GM20431 (cell line): ENCODE results near the gene HNRNPUL1.
"Not testable (repeated sequence)": the region's sequence is repeated elsewhere in the genome, so short reads cannot be mapped to it uniquely, and the experiment has no call there.

Experiments used
- in situ Hi-C: fragments of 300-500 bp; cut with MseI, MboI; formaldehyde crosslinking; loops from one replicate; pipeline ENCODE4 v1.15.0; 2020; ENCODE audit warnings: low sequenced_read_pairs; ENCODE audit not compliant: unreplicated experiment

The HNRNPUL1 gene

DNA sequence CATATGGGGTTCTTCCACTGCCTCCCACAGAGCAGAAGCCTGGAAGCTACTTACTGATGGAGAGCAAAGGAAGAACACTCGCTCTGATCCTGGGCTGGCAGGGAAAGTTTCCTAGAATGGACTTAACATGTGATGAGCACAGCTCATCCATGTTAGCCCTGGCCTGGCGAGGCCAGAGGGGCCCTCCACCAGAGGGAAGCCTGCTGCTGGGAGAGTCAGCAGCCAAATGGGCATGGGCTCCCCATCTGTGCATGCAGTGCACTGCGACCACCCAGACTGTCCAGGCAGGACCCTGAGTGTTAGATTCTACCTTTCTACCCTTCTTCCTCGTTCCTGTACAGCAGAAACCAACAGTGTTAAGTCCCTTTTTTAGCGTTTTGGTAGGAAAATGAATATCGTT is 8.9 kb downstream of the HNRNPUL1 start:
- in situ Hi-C loops: no loop called here

DNA sequence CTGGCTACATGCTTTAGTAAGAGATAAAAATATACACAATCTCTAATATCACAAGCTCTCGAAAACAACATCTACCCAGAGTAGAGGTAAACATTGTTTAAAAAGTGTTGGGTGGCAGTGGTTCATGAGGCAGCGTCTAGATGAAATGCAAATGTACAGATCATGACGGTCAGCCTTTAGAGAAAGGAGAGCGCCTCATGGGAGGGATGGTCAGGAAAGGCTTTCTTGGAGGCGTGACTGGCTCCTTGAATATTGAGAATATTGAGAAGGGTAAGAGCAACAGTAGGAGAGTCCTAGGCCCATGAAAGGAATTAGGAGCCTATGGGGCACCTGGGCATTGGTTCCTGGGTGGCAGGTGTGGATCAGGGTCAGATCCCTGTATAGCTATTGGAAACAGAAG is 10.6 kb downstream of the HNRNPUL1 start:
- in situ Hi-C loops: no loop called here

DNA sequence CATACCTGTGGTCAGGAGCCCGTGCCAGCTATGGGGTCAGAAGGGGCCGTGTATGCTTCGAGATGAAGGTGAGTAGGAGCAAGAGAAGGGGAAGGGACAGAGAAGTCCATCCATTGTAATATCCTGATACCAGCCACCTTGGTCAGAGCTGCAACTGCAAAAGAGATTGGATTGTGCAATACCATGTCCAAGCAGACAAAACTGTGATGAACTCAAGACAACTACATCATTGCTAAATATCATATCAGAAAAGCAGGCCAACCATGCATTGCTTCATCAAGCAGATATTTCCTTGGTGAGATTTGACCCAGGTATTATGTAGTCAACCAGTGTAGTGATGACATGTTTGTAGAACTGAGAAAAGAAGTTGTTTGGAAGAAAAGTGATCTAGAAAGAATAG is 12.1 kb downstream of the HNRNPUL1 start:
- in situ Hi-C loops: no loop called here

DNA sequence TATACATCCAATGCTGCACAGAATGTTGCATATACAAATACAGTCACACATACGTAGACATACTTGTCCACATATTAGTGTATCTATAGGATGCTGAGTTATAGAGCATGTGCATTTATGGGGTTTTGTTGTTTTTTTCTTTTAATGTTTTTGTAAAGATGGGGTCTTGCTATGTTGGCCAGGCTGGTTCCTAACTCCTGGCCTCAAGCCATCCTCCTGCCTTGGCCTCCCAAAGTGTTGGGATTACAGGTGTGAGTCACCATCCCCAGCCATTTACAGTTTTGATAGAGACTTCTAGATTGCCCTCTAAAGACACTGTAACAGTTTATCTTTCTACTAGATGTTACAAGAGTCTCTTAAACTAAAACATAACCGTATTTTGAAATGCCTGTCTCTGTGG is 14.3 kb downstream of the HNRNPUL1 start:
- in situ Hi-C loops: no loop called here

DNA sequence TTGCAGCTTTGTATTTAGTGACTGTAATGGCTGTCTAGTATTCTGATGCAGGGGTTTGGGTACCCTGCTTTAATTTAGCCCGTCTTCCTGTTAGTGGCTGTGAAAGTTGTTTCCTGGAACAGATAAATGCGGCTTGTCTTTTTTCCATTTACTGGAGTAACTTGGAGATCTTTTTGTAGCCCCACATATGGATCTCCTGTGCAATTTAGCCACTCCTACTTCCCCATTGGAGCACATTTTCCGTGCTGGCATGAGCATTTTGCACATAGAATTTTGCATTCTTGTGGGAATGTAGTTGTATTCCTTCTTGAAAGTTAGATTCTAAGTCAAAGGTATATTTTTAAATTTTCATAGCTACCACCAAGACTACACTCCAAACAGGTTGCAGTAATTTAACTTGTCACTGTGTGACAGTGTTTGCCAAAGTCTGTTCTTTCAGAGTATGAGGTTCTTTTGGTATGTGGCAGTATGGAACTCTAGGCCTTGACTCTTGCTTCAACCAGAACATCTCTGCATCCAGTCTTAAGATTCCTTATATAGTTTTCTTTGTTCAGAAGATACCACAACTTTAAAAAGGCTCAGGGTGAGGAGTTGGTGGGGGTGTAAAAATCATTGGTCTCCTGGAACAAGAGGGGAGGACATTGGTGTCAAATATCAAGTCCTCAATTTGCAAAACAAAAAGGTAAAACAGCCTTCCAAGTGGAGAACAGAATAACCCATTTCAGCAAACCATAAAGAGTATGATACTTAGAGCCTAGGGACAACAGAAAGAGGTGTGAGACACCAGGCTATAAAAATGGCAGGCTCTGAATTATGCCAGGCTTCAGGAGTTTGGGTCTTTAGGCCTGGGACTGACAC is 24.7 kb downstream of the HNRNPUL1 start:
- in situ Hi-C loops: no loop called here

DNA sequence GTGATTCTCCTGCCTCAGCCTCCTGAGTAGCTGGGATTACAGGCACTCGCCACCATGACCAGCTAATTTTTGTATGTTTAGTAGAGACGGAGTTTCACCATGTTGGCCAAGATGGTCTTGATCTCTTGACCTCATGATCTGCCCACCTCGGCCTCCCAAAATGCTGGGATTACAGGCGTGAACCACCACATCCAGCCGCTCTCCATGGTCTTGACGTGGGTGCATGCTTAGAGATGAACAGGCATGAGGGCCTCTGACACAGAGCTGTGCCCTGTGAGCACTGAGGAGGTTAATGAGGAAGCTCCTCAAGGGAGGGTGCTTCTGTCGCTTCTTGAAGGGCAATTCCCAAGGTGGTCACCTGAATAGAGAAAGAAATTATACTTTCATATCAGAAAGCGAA is 25.6 kb downstream of the HNRNPUL1 start:
- in situ Hi-C loops: not testable (repeated sequence)

DNA sequence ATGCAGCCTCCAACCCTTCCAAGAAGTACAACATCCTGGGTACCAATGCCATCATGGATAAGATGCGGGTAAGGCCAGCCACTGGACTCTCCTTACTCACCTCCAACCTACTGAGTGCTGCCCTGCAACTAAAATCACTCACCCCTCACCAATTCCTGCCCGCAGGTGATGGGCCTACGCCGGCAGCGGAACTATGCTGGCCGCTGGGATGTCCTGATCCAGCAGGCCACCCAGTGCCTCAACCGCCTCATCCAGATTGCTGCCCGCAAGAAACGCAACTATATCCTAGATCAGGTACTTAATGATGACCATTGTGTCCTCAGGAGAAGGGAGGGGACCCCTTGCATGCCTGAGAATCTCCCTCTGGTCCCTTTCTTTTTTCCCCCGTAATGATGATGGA is 30.2 kb downstream of the HNRNPUL1 start:
- in situ Hi-C loops: no loop called here

DNA sequence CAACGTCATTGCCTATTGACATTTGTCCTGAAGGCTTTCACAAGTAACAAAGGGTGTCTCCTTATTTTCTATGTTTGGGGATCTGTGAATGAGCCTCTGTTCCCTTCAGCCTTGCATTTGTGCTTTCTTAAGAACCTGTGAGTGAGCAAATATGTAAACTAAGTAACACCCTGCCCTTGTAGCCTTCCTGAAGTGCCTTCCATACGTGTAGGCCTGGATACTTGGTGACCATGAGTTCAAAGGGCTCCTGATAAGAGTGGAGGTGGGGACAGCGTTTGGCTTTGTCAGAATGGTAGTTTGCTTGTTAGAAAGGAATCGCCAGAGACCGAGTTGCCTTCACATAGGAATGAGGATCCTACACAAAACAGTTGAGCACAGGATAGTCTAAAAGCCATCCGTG is 31.3 kb downstream of the HNRNPUL1 start:
- in situ Hi-C loops: no loop called here

DNA sequence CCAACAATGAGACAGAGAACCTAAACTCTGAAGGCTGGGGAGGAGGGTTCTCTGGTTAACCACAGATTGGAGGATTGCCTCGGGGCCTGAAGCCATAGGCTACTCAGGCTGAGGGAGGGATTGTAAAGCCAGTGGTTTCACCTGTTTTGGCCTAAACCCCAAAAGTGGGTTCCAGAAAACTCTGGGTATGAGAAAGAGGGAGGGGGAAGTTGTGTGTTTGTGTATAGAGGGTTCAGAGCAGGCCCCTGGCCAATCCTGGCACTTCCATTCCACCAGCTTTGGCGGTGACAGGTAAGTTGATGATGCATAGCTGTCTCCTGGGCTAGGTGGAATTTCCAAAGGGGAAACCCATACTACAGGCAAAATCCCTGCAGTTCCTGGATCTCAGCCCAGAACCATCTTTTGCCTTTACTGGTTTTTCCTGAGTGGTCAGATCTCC is 32.3 kb downstream of the HNRNPUL1 start:
- in situ Hi-C loops: no loop called here

DNA sequence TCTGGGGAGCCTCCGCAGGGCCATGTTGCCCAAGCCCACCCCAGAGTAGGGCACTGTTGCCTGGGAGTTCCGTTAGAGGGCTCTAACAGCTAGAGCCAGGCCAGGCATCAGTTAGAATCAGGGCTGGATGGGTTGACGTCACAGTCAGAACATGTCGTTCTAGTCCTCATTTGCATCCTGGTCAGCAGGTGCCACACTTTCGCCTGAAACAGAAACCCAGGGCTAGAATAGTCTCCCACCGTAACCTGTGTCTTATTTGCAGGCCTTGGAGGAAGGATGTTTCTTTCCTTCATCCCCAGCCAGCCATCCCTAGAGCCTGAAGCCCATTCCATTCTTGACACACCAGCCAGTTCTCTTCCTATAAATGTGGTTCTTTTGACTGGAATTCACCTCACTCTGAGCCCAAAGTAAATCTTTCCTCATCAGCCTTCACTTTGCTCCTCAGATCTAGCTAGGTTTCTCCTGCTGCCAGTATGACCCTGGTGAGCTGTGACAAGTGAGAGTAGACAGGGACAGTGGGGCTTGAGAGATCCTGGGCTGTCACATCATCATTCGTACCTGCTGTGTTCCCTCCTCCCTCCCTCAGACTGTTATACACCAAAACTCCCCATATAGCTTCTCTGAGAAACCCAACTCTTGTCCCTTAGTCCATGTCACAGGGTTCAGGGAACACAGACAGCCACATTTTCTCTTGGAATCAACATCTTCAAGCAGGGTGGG is 33.6 kb downstream of the HNRNPUL1 start:
- in situ Hi-C loops: no loop called here

DNA sequence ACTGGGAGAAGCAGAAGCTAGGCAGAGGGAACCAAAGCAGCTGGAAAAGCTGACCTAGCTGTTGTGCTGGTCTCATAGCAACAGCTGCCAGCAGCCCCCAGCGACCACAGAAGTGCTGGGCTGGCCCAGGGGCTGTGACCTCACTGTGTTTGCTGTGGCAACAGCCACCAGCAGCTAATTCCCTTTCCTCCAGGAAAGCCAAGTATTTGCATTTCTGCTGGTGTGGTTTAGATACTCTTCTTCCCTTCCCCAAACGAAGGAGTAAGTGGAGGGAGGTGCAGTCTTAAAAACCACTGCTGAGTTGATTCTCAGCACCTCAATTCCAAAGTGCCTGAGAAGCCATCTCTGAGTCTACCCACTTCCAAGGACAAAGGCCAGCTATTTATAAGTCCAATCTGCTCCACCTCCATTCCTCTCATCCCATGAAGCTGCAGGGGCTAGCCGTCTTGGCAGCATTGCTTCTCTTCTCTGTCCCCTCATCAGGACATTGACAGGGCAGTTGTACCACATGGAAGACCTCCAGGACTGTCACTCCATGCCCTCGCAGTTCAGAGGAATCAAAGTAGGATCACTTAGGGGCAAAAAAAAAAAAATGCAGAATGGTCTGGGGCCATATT is 34.3 kb downstream of the HNRNPUL1 start:
- in situ Hi-C loops: no loop called here

DNA sequence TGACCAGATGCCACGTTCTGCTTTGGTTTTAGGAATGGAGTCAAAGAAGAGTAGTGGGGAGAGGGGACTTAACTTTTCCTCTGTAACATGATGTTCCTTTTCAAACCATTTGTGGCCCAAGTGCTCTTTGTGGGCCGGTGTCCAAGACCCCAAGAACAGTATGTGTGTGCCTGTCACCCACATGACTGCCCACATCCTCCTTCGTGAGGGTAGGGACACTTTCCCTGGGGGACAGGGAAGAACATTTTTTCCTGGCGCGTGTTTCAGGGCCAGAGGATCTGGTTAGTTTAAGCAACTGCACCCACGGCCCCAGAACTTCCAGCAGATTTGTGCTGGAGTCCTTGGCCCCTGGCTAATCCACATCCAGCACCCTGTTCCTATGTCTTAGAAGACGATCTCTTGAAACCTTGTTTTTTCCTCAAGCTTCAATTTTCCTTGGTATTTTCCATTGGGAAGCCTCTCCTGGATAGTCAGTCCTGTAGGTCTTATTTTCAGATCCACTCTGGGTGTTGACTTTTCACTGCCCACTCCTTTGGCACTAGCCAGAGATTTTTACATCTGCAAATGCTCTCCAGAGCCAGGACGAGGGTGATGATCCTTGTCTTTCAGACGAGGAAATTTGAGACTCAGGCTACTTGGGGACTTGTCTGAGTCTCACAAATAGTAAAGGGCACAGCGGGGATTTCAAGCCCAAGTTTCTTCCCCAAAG is 35.0 kb downstream of the HNRNPUL1 start:
- in situ Hi-C loops: no loop called here

DNA sequence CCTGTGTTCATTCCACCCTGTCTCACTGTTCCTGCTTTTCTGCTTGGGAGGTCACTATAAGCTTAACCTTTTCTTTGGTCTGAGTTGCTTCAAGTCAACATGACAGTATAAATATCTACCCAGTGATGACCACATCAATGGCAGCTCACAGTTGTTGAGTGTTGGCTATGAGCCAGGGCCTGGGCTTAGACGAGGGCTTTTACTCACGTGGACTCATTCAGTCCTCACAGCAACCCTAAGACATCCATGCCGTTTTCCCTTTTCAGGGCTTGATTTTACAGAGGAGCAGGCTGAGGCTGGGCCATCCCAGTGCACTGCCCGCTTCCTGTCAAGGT is 35.5 kb downstream of the HNRNPUL1 start:
- in situ Hi-C loops: loop anchor here (10.0 kb wide), 1 partner anchor 95 kb away; no protein-coding TSS in a partner anchor

DNA sequence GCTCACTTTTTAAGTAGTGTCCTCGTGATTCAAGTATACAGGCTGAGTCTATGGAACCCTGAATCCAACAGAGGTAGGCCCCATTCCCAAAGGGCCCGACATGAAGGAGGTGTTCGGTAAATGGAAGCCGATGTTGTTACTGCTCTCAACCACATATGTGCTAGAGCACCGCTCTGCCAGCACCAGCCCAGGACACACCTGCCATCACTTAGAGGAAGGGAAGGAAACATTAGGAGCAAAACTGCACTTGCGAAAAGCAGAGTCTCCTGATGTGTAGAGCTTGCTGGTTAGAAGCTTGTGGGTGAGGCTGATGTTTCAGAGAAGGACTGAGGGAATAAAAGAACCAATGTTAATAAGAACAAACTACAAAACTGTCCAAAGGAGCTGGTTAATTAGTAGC is 36.4 kb downstream of the HNRNPUL1 start:
- in situ Hi-C loops: loop anchor here (10.0 kb wide), 1 partner anchor 96 kb away; no protein-coding TSS in a partner anchor

DNA sequence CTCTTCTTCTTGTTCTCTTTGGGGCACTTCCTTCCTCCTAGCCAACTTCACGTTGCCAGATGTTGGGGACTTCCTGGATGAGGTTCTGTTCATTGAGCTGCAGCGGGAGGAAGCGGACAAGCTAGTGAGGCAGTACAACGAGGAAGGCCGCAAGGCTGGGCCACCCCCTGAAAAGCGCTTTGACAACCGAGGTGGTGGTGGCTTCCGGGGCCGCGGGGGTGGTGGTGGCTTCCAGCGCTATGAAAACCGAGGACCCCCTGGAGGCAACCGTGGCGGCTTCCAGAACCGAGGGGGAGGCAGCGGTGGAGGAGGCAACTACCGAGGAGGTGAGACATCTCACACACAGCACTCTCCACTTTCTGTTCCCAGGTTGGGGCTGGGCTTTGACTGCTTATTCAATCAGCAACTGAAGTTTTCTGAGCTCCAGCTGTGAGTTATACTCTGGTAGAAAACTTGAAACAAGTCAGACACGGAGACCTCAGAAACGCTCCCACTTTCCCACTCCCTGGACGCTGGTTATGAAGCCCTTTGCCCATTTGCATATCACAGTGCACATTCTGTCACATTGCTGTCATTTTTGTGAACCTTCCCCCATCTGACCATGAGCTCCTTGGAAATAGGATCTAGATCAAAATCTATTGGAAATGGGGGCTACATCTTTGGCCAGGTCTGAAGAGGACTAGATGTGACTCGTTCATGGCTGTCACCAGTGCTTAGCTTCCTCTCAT is 38.6 kb downstream of the HNRNPUL1 start:
- in situ Hi-C loops: loop anchor here (10.0 kb wide), 1 partner anchor 98 kb away; no protein-coding TSS in a partner anchor

DNA sequence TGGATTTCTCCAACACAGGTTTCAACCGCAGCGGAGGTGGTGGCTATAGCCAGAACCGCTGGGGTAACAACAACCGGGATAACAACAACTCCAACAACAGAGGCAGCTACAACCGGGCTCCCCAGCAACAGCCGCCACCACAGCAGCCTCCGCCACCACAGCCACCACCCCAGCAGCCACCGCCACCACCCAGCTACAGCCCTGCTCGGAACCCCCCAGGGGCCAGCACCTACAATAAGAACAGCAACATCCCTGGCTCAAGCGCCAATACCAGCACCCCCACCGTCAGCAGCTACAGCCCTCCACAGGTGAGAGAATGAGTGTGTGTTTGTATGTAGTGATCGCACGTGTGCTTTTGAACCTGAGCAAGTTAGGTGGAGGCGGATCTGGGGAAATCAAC is 39.8 kb downstream of the HNRNPUL1 start:
- in situ Hi-C loops: loop anchor here (10.0 kb wide), 1 partner anchor 99 kb away; no protein-coding TSS in a partner anchor

DNA sequence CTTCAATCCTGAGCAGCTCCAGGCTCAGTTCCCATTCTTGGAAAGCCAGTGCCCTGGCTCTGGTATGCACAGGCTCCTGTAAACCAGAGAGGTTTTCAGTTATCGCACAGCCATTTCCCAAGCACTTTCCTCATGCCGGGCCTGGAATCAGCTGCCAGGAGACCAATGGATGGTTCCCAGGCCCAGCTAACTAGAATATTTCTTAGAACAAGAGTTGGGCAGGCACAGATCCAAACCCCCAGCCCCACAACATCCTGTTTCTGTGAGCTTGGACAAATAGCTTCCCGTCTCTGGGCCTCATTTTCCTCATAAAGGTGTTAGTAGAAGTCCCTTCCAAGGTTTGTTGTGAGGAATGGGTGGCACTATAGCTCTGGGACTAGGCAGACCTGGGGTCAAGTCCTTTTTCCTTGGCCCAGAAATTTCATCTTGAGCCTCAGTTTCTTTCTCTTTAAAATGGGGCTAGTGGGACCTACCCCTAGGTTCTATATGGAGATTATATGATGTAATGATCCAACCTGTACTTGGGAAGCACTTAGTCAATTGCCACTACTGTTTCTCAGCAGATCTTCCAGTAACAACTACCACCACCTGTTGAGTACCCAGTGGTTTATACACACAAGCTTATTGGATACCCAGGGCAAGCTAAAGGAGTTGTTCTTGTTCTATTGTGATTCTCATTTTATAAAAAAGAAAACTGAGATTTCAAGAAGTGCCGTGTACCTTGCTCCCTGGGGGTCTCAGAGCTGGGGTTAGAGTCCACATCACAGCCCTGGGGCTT is 40.7 kb downstream of the HNRNPUL1 start:
- in situ Hi-C loops: loop anchor here (10.0 kb wide), 1 partner anchor 100 kb away; no protein-coding TSS in a partner anchor

DNA sequence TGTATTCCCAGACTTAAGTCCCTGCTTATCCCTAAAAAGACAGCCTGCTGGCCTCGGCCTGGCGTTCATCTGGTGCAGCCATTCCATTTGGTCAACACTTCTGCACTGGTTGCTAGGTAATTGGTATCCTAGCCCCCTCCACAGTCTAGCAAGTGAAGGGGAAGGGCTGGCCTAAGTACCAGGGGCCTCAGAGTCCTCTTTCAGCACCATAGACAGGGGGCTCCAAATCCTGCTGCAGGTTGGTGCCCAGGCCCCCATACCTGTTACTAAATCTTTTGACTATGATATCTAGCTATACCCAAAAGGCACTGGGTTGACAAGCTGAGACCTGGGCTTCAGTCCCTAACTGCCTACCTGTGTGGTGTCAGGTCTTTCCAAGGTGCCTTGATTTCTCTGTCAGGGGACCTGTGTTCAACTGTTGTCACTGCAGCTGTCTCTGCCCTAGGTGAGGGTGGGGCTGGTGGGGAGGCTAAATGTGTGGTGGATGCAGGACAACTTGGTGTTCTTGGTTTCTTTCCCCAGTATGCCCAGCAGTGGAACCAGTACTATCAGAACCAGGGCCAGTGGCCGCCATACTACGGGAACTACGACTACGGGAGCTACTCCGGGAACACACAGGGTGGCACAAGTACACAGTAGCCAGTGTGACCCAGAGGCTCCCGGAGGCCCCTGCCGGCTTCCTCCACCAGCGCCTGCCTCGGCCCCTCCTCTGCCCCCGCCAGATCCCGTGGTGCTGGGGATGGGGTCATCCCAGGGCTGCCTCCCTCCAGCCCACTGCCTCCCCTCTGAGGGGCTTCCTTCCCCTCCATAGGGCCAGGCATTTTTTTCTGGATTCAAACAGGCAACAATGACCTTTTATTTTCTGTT is 42.0 kb downstream of the HNRNPUL1 start:
- in situ Hi-C loops: loop anchor here (10.0 kb wide), 1 partner anchor 101 kb away; no protein-coding TSS in a partner anchor
